Kidney epithelial cell (primary cell): ENCODE results near the gene SLC31A1. TPM values are rescaled to one million over a fixed set of nuclear protein-coding genes. Genes with fewer than 3 reads are reported as not detected.
A peak's percentile ranks its signal among the peaks of the same experiment; 100 is the strongest.

ENCODE experiments used
- DNase-seq: peaks from one replicate; pipeline ENCODE4 v3.0.0-alpha.2; 2010; ENCODE audit warnings: low read depth
- H3K27me3 ChIP-seq: 2 replicates; pipeline ENCODE4 v1.6.0; 2011; ENCODE audit warnings: low read length; ENCODE audit not compliant: control insufficient read depth, insufficient read depth
- H3K36me3 ChIP-seq: 2 replicates; pipeline ENCODE4 v1.5.1; 2011; ENCODE audit warnings: low read length; ENCODE audit not compliant: control insufficient read depth, insufficient read depth
- H3K4me3 ChIP-seq: 2 replicates; pipeline ENCODE4 v1.5.1; 2011; ENCODE audit warnings: low read depth, mild to moderate bottlenecking, control low read depth, low read length
- total RNA-seq: library from RNA; depleted of rRNA; stranded (reverse); fragments of >200 nt; gene quantifications from 2 replicates; pipeline ENCODE4 v1.2.3, GENCODE V29; 2015
- TF ChIP-seq, protein P1 (sequence below): IDR thresholded peaks from 2 replicates; pipeline ENCODE4 v1.5.1; 2011; ENCODE audit warnings: mild to moderate bottlenecking, moderate library complexity, low read length, control low read depth, inconsistent platforms; ENCODE audit not compliant: insufficient read depth, poor library complexity, severe bottlenecking

Gene SLC31A1
- total RNA-seq, 1 donor from 2014 or later: 19.8 TPM

- no peaks in the 10 kb centered on the region for H3K36me3 ChIP-seq
- no peaks in the 10 kb centered on the region for H3K27me3 ChIP-seq
- TF ChIP-seq, protein P1, sequence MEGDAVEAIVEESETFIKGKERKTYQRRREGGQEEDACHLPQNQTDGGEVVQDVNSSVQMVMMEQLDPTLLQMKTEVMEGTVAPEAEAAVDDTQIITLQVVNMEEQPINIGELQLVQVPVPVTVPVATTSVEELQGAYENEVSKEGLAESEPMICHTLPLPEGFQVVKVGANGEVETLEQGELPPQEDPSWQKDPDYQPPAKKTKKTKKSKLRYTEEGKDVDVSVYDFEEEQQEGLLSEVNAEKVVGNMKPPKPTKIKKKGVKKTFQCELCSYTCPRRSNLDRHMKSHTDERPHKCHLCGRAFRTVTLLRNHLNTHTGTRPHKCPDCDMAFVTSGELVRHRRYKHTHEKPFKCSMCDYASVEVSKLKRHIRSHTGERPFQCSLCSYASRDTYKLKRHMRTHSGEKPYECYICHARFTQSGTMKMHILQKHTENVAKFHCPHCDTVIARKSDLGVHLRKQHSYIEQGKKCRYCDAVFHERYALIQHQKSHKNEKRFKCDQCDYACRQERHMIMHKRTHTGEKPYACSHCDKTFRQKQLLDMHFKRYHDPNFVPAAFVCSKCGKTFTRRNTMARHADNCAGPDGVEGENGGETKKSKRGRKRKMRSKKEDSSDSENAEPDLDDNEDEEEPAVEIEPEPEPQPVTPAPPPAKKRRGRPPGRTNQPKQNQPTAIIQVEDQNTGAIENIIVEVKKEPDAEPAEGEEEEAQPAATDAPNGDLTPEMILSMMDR: no peak
- H3K4me3 ChIP-seq: no peak within 1 kb of the TSS
- DNase-seq: peak; percentile 19
These were observed 81.6 kb downstream of the SLC31A1 start, which contains the start of gene RNF183 for GRCh38 chr9:113302792-113303418. Gene RNF183 (minus strand): TSS chr9:113303376. CDS start chr9:113298184, 5,192 bp downstream.

DNA sequence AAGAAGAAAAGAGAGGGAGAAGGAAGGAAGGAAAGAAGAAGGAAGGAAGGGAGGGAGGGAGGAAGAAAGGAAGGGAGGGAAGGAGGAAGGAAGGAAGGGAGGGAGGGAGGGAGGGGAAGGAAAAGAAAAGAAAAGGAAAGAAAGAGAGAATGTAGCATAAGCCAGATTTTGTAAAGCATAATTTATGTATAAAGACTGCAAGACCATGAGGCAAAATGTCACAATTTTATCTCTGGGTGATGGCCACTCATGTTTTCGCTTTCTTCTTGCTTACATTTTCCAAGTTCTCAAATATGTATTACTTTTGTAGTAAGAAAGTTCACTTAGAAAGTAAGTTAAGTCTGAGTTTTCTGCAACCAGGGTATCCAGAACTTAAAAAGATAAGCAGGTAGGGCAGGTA, 85.2 kb downstream of the SLC31A1 start:
- no peaks in the 10 kb centered on the region for H3K27me3 ChIP-seq
- H3K36me3 ChIP-seq: no peaks in the 10 kb centered on the region
- TF ChIP-seq, protein P1: no peak
- no peak for DNase-seq
- no peak overlapping the region for H3K4me3 ChIP-seq

- Histone ChIP-seq H3K27me3 (no peaks in the 10 kb centered on the region), H3K36me3 (no peaks in the 10 kb centered on the region), H3K4me3 (no peak overlapping the region)
- peak; percentile 7 for DNase-seq
- TF ChIP-seq, protein P1: no peak
These were observed 86.1 kb downstream of the SLC31A1 start for GRCh38 chr9:113307396-113307975.

DNA sequence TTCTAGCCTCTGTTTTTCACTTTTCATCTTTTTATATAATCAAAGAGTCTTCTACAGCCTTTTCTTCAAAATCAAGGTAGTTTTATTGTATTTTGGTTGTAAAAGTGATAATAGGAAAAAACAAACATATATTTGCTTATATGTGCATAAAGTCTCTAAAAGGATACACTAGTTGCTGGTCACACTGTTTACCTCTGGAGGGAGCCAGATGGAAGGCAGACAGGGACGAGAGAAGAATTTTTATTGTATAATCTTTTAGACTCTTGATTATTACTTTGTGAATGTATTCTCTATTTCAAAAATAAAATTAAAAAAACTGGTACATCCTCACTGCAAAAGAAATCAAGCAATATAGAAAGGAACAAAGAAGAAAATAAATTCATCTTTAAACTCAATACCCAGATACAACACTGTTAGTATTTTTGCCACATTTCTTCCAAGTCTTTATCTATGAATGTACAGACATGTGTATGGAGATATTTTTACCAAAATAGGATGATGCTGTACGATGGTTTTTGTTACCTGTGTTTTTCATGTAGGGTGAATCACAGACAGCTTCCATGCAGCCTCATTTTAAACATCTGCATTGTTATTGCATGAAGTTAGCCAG, 88.0 kb downstream of the SLC31A1 start:
- no peak for DNase-seq
- TF ChIP-seq, protein P1: peak; percentile 71
- H3K4me3 ChIP-seq: no peak overlapping the region
- no peaks in the 10 kb centered on the region for H3K36me3 ChIP-seq
- no peaks in the 10 kb centered on the region for H3K27me3 ChIP-seq

DNA sequence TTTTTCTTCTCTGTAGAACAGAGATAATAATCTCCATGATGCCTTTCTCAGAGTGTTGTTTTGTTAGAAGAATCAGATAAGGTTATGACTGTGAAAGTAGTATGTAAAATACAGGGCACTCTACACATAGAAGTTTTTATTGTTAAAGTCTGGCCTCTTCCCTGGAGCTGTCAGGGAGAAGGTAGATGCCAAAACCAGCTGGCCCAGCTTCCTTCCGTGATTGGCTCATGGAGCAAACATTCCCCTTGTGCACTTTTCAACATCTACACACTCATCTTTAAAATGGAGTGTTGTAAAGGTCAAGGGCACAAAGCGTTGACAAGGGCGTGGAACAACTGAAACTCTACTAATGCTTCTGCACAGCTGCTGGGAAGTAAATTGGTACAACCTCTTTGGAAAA, 89.2 kb downstream of the SLC31A1 start:
- Histone ChIP-seq H3K4me3 (no peak overlapping the region), H3K27me3 (no peaks in the 10 kb centered on the region), H3K36me3 (no peaks in the 10 kb centered on the region)
- TF ChIP-seq, protein P1: no peak
- no peak for DNase-seq
